H1 (cell line): ENCODE measurements around the gene ZNF692. TPM values are rescaled to one million over a fixed set of nuclear protein-coding genes. Genes with fewer than 3 reads are reported as not detected.

Source experiments
- CTCF ChIA-PET: fragments of 300-600 bp; sonication (Branson Sonifier 250); formaldehyde crosslinking; loops from one replicate; lab custom pipeline; 2021; ENCODE audit not compliant: partially characterized antibody; lab: Charles Lee
- POLR2A ChIA-PET: fragments of 300-600 bp; sonication (Branson Sonifier 250); formaldehyde crosslinking; loops from one replicate; lab custom pipeline; 2021; ENCODE audit warnings: inconsistent platforms; ENCODE audit not compliant: partially characterized antibody; lab: Charles Lee
- DNase-seq, 2 experiments: peaks; one replicate each; pipeline versions ENCODE4 v3.0.0 to v3.0.0-alpha.2; 2010 to 2022; ENCODE audit warnings: low spot score in 2 of 2, low read depth in 1 of 2, mixed read lengths in 1 of 2
- FAIRE-seq: peaks from 2 replicates; lab custom pipeline; 2011; peaks lifted over from hg19 to GRCh38; lab: Jason Lieb, UNC
- H2AFZ ChIP-seq: 2 replicates; pipeline ENCODE4 v1.8.1; 2012; ENCODE audit warnings: low read length, inconsistent platforms
- H2AK5ac ChIP-seq: 2 replicates; pipeline ENCODE4 v1.6.1; 2013; ENCODE audit warnings: low read depth, low read length
- H2BK120ac ChIP-seq: replicated peaks from 2 replicates; pipeline ENCODE3; 2013; ENCODE audit warnings: low read depth, low read length, inconsistent platforms
- H2BK12ac ChIP-seq: 2 replicates; pipeline ENCODE4 v1.6.1; 2013; ENCODE audit warnings: low read depth, low read length
- H2BK15ac ChIP-seq: 2 replicates; pipeline ENCODE4 v1.6.1; 2013; ENCODE audit warnings: low read length
- H2BK20ac ChIP-seq: 2 replicates; pipeline ENCODE4 v1.6.1; 2013; ENCODE audit warnings: low read length
- H2BK5ac ChIP-seq: 2 replicates; pipeline ENCODE4 v1.6.1; 2013; ENCODE audit warnings: low read depth, low read length
- H3K14ac ChIP-seq: 2 replicates; pipeline ENCODE4 v1.6.1; 2013; ENCODE audit warnings: inconsistent platforms; ENCODE audit not compliant: insufficient read length
- H3K18ac ChIP-seq: 2 replicates; pipeline ENCODE4 v1.6.1; 2013; ENCODE audit warnings: low read length; ENCODE audit errors: extremely low read depth
- H3K23ac ChIP-seq: 2 replicates; pipeline ENCODE4 v1.6.1; 2013; ENCODE audit warnings: inconsistent platforms; ENCODE audit not compliant: insufficient read length
- H3K23me2 ChIP-seq: 2 replicates; pipeline ENCODE4 v1.6.1; 2013; ENCODE audit warnings: low read depth, low read length
- H3K27ac ChIP-seq: 2 replicates; pipeline ENCODE4 v1.6.1; 2011; ENCODE audit warnings: low read depth, low read length, inconsistent platforms
- H3K27me3 ChIP-seq, 4 experiments: replicated peaks in 1 of 4; 1 replicate in 1 of 4; 2 replicates in 3 of 4; pipeline versions ENCODE4 v1.6.1 to v1.8.1; 2011 to 2013; ENCODE audit warnings: low read length in 3 of 4, mild to moderate bottlenecking in 3 of 4, inconsistent platforms in 2 of 4, mixed read lengths in 2 of 4, moderate library complexity in 1 of 4; ENCODE audit not compliant: control insufficient read depth in 3 of 4, insufficient read depth in 3 of 4; ENCODE audit errors: extremely low read depth in 1 of 4
- H3K36me3 ChIP-seq, 4 experiments: 2 replicates each; pipeline versions ENCODE4 v1.6.1 to v1.8.1; 2011 to 2013; ENCODE audit warnings: mild to moderate bottlenecking in 4 of 4, low read length in 3 of 4, moderate library complexity in 2 of 4, control low read depth in 1 of 4, inconsistent platforms in 1 of 4; ENCODE audit not compliant: insufficient read depth in 4 of 4, control insufficient read depth in 2 of 4
- H3K4ac ChIP-seq: replicated peaks from 2 replicates; pipeline ENCODE3; 2013; ENCODE audit warnings: low read length, low read depth, mixed read lengths, inconsistent platforms; ENCODE audit not compliant: insufficient read length
- H3K4me1 ChIP-seq, 4 experiments: replicated peaks in 1 of 4; 1 replicate in 1 of 4; 2 replicates in 3 of 4; pipeline versions ENCODE4 v1.6.1 to v1.8.1; 2011 to 2013; ENCODE audit warnings: low read length in 3 of 4, inconsistent platforms in 2 of 4, mixed read lengths in 1 of 4; ENCODE audit not compliant: insufficient read depth in 4 of 4, control insufficient read depth in 3 of 4
- H3K4me2 ChIP-seq, 2 experiments: 2 replicates each; pipeline versions ENCODE4 v1.6.1 to v1.8.1; 2011 to 2013; ENCODE audit warnings: low read depth in 2 of 2, low read length in 2 of 2, control low read depth in 1 of 2, inconsistent platforms in 1 of 2, mild to moderate bottlenecking in 1 of 2; ENCODE audit not compliant: insufficient read depth in 1 of 2
- H3K4me3 ChIP-seq, 4 experiments: fragments of 200-600, 300-600 bp in 1 of 4; sonication (generic), shearing (Covaris generic), sonication (Bioruptor Twin) in 1 of 4; 2 replicates each; pipeline versions ENCODE4 v1.5.1 to v1.8.1; 2011 to 2016; ENCODE audit warnings: low read length in 4 of 4, low read depth in 3 of 4, control low read depth in 2 of 4, inconsistent platforms in 2 of 4, mild to moderate bottlenecking in 2 of 4, mixed read lengths in 1 of 4, moderate library complexity in 1 of 4; ENCODE audit not compliant: insufficient read depth in 2 of 4; ENCODE audit errors: extremely low read depth in 1 of 4
- H3K56ac ChIP-seq: replicated peaks from 2 replicates; pipeline ENCODE3; 2013; ENCODE audit warnings: low read depth, mild to moderate bottlenecking, mixed read lengths, low read length, inconsistent platforms; ENCODE audit not compliant: insufficient read length
- H3K79me1 ChIP-seq: 2 replicates; pipeline ENCODE4 v1.6.1; 2013; ENCODE audit warnings: low read depth, low read length, control low read depth
- H3K79me2 ChIP-seq, 2 experiments: 2 replicates each; pipeline versions ENCODE4 v1.6.1 to v1.8.1; 2012 to 2013; ENCODE audit warnings: low read length in 2 of 2, mild to moderate bottlenecking in 2 of 2, inconsistent platforms in 1 of 2; ENCODE audit not compliant: insufficient read depth in 2 of 2, control insufficient read depth in 1 of 2
- H3K9ac ChIP-seq, 4 experiments: replicated peaks in 1 of 4; 1 replicate in 1 of 4; 2 replicates in 3 of 4; pipeline versions ENCODE4 v1.6.1 to v1.8.1; 2011 to 2013; ENCODE audit warnings: low read depth in 3 of 4, low read length in 3 of 4, control low read depth in 2 of 4, mild to moderate bottlenecking in 2 of 4, moderate library complexity in 2 of 4, inconsistent platforms in 1 of 4; ENCODE audit errors: extremely low read depth in 1 of 4
- H3K9me3 ChIP-seq, 2 experiments: 2 replicates each; pipeline versions ENCODE4 v1.6.1 to v1.8.1; 2012 to 2013; ENCODE audit warnings: mild to moderate bottlenecking in 2 of 2, moderate library complexity in 2 of 2, control low read depth in 1 of 2, inconsistent platforms in 1 of 2, low read depth in 1 of 2, low read length in 1 of 2, mixed read lengths in 1 of 2; ENCODE audit not compliant: insufficient read depth in 2 of 2
- H4K20me1 ChIP-seq, 2 experiments: replicated peaks in 1 of 2; 2 replicates each; pipeline versions ENCODE3 to v1.8.1; 2011 to 2013; ENCODE audit warnings: inconsistent platforms in 2 of 2, low read length in 2 of 2, mild to moderate bottlenecking in 1 of 2; ENCODE audit not compliant: insufficient read depth in 2 of 2, control insufficient read depth in 1 of 2
- H4K5ac ChIP-seq: 2 replicates; pipeline ENCODE4 v1.6.1; 2013; ENCODE audit warnings: low read length, low read depth, mixed read lengths, inconsistent platforms; ENCODE audit not compliant: insufficient read length
- H4K8ac ChIP-seq: 2 replicates; pipeline ENCODE4 v1.8.0; 2013; ENCODE audit warnings: mild to moderate bottlenecking, moderate library complexity, low read length, inconsistent platforms; ENCODE audit not compliant: insufficient read depth; ENCODE audit errors: extremely low read depth
- H4K91ac ChIP-seq: replicated peaks from 2 replicates; pipeline ENCODE3; 2013; ENCODE audit warnings: low read length, mixed read lengths, inconsistent platforms; ENCODE audit not compliant: insufficient read length
- BRCA1 ChIP-seq: IDR thresholded peaks from 2 replicates; pipeline ENCODE4 v1.6.1; 2012; ENCODE audit warnings: low read depth, low read length, improper control_type of control experiment
- HDAC2 ChIP-seq, 2 experiments: fragments of 300-600 bp in 1 of 2; sonication (generic) in 1 of 2; IDR thresholded peaks; 2 replicates each; pipeline ENCODE4 v1.6.1; 2011 to 2012; ENCODE audit warnings: low read depth in 2 of 2, low read length in 2 of 2, mild to moderate bottlenecking in 2 of 2, moderate library complexity in 2 of 2, borderline replicate concordance in 1 of 2, inconsistent platforms in 1 of 2
- KDM5A ChIP-seq: fragments of 200-600 bp; IDR thresholded peaks from 2 replicates; pipeline ENCODE4 v1.7.1; 2012; ENCODE audit warnings: mild to moderate bottlenecking, low read length, inconsistent platforms, mixed read lengths
- PHF8 ChIP-seq: fragments of 200-600 bp; sonication (generic); conservative IDR thresholded peaks from 2 replicates; pipeline ENCODE4 v1.7.1; 2012; ENCODE audit warnings: low read depth, mild to moderate bottlenecking, inconsistent platforms, low read length, moderate library complexity
- RAD21 ChIP-seq, 2 experiments: IDR thresholded peaks in 1 of 2; conservative IDR thresholded peaks in 1 of 2; 2 replicates each; pipeline ENCODE4 v1.6.1; 2011; ENCODE audit warnings: low read depth in 2 of 2, low read length in 2 of 2, improper control_type of control experiment in 1 of 2, inconsistent platforms in 1 of 2, mild to moderate bottlenecking in 1 of 2, moderate library complexity in 1 of 2
- RNF2 ChIP-seq: fragments of 200-900, 300-1000 bp; sonication (generic); IDR thresholded peaks from 2 replicates; pipeline ENCODE4 v1.7.1; 2016; ENCODE audit warnings: borderline replicate concordance, low read depth, mild to moderate bottlenecking, antibody characterized with exemption, low read length; ENCODE audit not compliant: poor library complexity, severe bottlenecking; ENCODE audit errors: missing control alignments
- SAP30 ChIP-seq: fragments of 300-600 bp; sonication (generic); IDR thresholded peaks from 2 replicates; pipeline ENCODE4 v1.7.1; 2012; ENCODE audit warnings: low read length, moderate library complexity, mild to moderate bottlenecking, inconsistent platforms; ENCODE audit not compliant: insufficient read depth, insufficient replicate concordance
- TBP ChIP-seq: IDR thresholded peaks from 2 replicates; pipeline ENCODE4 v1.6.1; 2011; ENCODE audit warnings: low read depth, low read length, improper control_type of control experiment
- WGBS, 2 experiments: shearing (Covaris generic) in 1 of 2; methylation state at CpG; one replicate each; pipeline versions ENCODE4 v1.1.6 to v1.1.7; 2013 to 2015; ENCODE audit warnings: low lambda C conversion rate in 2 of 2, mixed read lengths in 2 of 2, inconsistent platforms in 1 of 2, low coverage in 1 of 2, missing lambda C conversion rate in 1 of 2; ENCODE audit not compliant: insufficient replicate concordance in 2 of 2, insufficient coverage in 1 of 2, insufficient read length in 1 of 2; ENCODE audit errors: extremely low coverage in 1 of 2, missing lambda C conversion rate in 1 of 2; 5-methylcytosine and 5-hydroxymethylcytosine counted together
- polyA plus RNA-seq, 7 experiments: library from polyadenylated mRNA; depleted of rRNA in 3 of 7; stranded (reverse) in 5 of 7; unstranded in 2 of 7; fragments of >200 nt in 5 of 7; fragments of 200-250 nt in 2 of 7; gene quantifications; 1 replicate in 5 of 7; 2 replicates in 1 of 7; 4 replicates in 1 of 7; pipeline versions ENCODE4 v1.2.1 to v1.2.3, GENCODE V29; 2011 to 2013; ENCODE audit warnings: missing spikeins in 2 of 7, mixed read lengths in 2 of 7
- total RNA-seq: library from RNA; stranded (reverse); fragmentation: NEBNext Ultra II Directional; extraction: Animal tissue kit (Norgen Biotek cat#: 25700); gene quantifications from 2 replicates; pipeline ENCODE4 v1.2.1, GENCODE V29; 2021
- TF ChIP-seq, protein P1 (sequence below): IDR thresholded peaks from 2 replicates; pipeline ENCODE4 v1.6.1; 2012; ENCODE audit warnings: inconsistent platforms

The ZNF692 gene
- total and polyA plus RNA-seq, 2 of the 8 experiments (the other 6 are each of a cell fraction or from before 2014, with no cell fraction given), result 38.4 to 52.3 TPM

DNA sequence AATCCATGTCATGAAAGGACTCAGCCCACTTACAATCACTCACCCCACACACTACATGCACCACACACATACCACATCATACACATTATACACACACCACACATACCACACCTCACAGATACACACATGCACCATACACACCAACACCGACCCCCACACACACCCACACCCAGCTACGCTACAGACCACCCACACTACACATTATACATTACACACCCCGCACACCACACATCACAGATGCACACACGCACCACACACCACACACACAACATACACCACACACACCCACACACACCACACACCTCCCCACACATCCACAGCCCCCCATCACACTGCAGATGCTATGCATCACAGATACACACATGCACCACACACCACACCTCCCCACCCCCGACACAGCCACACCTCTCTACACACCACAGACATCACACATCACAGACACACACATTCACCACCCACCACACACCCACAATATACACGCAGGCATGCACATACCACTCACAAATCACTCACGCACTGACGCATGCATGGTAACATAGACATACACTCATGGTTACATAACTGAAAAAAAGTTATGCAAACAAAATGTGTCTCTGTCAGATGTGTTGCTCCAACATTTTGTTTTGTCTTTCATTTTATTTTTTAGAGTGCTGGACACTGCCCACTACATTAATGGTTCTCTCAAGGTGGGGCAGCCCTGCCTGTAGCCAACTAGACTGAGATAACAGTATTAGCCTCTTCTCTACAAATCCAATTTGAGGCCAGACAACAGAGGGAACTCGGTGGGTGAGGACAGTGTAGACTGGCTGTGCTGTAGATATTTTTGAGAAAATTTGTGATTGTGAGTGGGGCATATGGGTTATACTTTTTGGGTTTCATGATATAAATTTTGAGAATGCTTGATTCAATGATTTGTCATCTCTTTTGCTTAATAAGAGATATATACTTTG lies 31.9 kb upstream of the ZNF692 start:
- H2BK15ac ChIP-seq, result no peak overlapping the region; the same call in 1 of the 2 replicates
- no peaks in the 10 kb centered on the region for H3K36me3 ChIP-seq
- H2BK5ac ChIP-seq, result no peak overlapping the region; the same call in 1 of the 2 replicates
- no peak overlapping the region for H2AFZ ChIP-seq
- ChIA-PET CTCF (no interaction called here), POLR2A (no interaction called here)
- H3K79me2 ChIP-seq, result no peaks in the 10 kb centered on the region
- peak overlapping the region; percentile 5 for H3K56ac ChIP-seq
- H3K4me3 ChIP-seq, result no peak overlapping the region
- H3K27ac ChIP-seq, result no peak overlapping the region
- no peaks in the 10 kb centered on the region for H3K9me3 ChIP-seq
- H3K4me1 ChIP-seq, result peaks cover 0 to 2% (median 0%) of the 10 kb centered on the region in 4 experiments; a peak in 1 of 7 replicates
- 0 out of 2 replicates have a peak overlapping the region, but pooled peaks have one; percentile 13 for H2BK12ac ChIP-seq
- H2BK120ac ChIP-seq, result no peak overlapping the region
- H3K23me2 ChIP-seq, result peaks cover 6% of the 10 kb centered on the region; the same call in 1 of the 2 replicates
- DNase-seq, result no peak
- H2AK5ac ChIP-seq, result peak overlapping the region; percentile 88; the same call in 1 of the 2 replicates
- no peak overlapping the region for H3K4me2 ChIP-seq
- peaks cover 0 to 3% of the 10 kb centered on the region in 2 experiments for H4K20me1 ChIP-seq
- H2BK20ac ChIP-seq, result peak overlapping the region; percentile 21; the same call in 1 of the 2 replicates
- no peak overlapping the region for H4K5ac ChIP-seq
- peak overlapping the region; percentile 65; the same call in 1 of the 2 replicates for H4K8ac ChIP-seq
- H3K4ac ChIP-seq, result peak overlapping the region; percentile 69
- no peaks in the 10 kb centered on the region for H3K79me1 ChIP-seq
- H3K9ac ChIP-seq, result 0 out of 7 replicates have a peak overlapping the region, but pooled peaks of 1 of the 4 experiments have one; percentile 18
- no peak overlapping the region for H3K14ac ChIP-seq
- no peak for FAIRE-seq
- H3K23ac ChIP-seq, result no peak overlapping the region
- no peak overlapping the region for H3K18ac ChIP-seq
- peak overlapping the region; percentile 91 for H4K91ac ChIP-seq
- H3K27me3 ChIP-seq, result no peaks in the 10 kb centered on the region
- 92 to 100% methylated on average over 1 to 9 of the region's 9 CpGs for WGBS, 2 experiments
- TF ChIP-seq KDM5A (no peak), PHF8 (no peak), BRCA1 (no peak), TBP (no peak), RAD21 (IDR thresholded peaks at IDR 0.05 in 1 of 2, conservative IDR thresholded peaks at IDR 0.05 in 1 of 2; ENCODE audit: low read depth in 2 of 2, low read length in 2 of 2) (no peak), SAP30 (no peak), RNF2 (no peak), HDAC2 (IDR thresholded peaks at IDR 0.05; ENCODE audit: borderline replicate concordance in 1 of 2, low read depth in 2 of 2, low read length in 2 of 2) (no peak)
- TF ChIP-seq, protein P1, sequence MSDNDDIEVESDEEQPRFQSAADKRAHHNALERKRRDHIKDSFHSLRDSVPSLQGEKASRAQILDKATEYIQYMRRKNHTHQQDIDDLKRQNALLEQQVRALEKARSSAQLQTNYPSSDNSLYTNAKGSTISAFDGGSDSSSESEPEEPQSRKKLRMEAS, result no peak
